Activated T-cell treated with anti-CD3 and anti-CD28 coated beads, Interleukin-2, amount 50 U/mL, for 48 hours (primary cell): Measurements from ENCODE around the gene ASZ1.
"Not testable (repeated sequence)": the region's sequence is repeated elsewhere in the genome, so short reads cannot be mapped to it uniquely, and the experiment has no call there.

Source experiments
- DNase-seq, 2 experiments: peaks; one replicate each; pipeline ENCODE4 v3.0.0-alpha.2; 2020

Gene ASZ1, protein sequence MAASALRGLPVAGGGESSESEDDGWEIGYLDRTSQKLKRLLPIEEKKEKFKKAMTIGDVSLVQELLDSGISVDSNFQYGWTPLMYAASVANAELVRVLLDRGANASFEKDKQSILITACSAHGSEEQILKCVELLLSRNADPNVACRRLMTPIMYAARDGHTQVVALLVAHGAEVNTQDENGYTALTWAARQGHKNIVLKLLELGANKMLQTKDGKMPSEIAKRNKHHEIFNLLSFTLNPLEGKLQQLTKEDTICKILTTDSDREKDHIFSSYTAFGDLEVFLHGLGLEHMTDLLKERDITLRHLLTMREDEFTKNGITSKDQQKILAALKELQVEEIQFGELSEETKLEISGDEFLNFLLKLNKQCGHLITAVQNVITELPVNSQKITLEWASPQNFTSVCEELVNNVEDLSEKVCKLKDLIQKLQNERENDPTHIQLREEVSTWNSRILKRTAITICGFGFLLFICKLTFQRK

DNA sequence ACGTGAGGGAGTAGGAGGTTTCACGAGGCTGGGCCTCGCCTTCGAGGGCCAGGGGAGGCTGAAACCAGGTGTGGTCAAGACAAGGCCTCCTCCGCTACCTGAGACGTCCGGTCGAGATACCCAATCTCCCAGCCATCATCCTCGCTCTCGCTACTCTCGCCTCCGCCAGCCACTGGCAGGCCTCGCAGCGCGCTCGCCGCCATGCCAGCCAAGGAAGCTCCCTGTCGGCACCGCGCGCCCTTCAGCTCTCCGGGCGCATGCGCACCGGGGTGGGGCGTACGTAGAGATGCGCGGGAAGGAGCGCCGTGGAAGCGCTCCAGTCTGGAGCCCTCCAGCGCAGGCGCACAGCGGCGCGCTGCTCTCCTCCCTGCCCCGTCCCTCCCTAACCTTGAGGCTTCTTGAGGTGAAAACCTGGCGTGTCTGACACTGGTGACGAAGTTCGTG, at the start of gene ASZ1:
ASZ1 (minus strand) TSS at position 236 of the 444 bp plus-strand sequence; CDS start at position 203, 33 bp downstream.
- DNase-seq: no peak

DNA sequence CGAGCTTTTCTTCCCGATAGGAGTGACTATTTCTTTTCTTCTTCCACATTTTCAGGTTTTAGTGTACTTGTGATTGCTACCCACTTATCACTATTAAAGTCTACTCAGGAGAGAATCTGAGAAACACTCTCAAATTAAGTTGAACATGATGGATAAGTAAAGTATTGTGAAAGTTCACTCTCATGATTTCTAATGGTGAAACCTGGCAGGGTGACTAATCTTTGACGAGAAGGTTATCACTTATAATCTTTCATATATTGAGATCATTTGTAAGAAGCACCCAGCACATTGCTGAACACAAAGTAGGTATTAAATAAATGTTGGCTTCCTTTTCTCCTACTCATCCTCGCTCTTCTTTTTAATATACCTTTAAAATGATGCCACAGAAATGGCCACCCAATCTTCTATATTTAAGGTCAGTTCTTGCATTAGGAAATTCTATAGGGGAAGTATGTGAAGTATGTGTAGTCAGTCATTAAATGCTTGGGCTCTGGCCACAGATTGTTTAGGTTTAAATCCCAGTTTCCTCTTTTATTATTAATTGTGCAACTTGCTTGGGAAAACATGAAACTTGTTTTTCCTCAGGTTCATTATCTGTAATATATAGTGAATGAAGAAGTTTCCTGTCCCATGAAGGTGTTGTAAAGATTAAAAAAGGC, 49.4 kb upstream of the ASZ1 start:
- DNase-seq: no peak

DNA sequence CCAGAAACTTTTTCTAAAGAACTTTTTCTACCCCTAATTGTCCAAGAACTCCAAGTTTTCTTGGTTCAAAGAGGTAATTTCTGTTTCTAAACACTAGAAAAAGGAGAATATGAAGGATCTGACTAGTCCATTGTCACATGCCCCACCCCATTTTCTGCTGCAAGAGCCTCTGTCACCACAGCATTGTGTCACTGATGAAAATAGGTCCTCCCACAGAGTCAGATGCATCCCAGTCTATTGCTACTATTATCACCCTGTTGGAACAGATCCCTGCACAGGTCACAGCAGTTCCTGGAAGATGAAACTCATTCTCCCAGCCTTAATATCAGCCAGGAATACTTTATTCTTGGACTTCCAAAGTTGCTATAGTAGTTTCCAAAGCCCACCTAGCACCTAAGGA, 45.0 kb upstream of the ASZ1 start:
- DNase-seq: no peak

DNA sequence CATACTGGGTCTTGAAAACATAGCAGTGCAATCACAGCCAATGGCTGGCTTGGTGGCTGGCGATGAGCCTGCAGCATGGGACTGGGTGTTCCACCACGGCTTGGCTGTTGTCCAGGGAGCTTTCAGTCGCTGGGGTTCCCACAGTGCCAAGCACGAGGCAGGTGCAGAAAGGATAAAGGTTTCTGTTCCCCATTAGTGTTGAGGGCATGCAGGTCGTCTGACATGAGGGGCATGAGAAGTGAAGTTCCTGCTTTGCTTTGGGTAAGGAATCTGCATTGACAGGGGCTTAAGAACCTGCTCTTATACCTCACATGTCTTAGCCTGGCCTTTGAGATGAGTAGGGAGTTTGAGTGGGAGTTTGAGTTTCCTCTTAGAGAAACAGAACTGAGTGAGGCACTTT, 43.5 kb upstream of the ASZ1 start:
- DNase-seq: no peak

DNA sequence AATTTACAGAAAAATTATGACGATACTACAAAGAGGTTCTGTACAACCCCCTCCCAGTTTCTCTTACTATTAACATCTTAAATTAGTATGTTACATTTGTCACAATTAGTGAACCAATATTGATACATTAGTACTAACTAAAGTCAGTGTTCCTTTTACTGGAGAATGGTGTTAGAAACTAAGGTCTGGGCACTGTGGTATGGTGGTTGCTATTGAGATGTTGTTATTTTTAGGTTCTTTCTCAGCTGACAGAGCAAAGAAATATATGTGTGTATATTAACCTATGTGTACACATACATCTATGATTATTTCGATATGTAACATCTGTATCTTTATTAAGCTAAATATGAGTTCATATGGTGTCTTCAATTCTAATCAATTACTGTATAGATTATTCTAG, 40.9 kb upstream of the ASZ1 start:
- no peak for DNase-seq

DNA sequence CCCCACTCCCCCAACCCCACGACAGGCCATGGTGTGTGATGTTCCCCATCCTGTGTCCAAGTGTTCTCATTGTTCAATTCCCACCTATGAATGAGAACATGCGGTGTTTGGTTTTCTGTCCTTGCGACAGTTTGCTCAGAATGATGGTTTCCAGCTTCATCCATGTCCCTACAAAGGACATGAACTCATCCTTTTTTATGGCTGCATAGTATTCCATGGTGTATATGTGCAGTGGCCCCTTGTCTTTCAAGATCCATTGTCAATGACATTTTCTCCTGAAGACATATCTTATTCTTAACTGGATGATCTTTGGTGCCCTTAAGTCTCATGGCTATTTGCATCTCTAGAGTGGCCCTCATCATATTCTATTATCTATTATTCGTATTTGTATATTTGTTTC, 33.5 kb upstream of the ASZ1 start:
- not testable (repeated sequence) for DNase-seq

DNA sequence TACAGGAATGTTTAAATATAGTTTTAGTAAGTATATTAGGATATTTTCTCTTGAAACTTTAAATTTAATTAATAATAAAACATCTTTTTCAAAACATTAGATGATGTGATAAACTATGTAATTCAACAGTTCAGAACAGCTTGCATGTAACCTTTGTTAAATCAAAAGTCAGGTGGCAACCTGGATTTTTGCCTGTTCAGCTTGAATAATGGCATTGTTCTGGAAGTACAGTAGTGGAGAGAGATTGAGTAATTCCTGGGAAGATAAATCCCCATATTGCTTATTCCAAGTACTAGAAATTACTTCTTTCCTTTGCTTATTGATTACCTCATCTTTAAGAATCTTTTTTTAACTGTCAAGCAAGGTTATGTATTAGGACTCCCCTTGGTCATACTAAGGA, 32.4 kb upstream of the ASZ1 start:
- DNase-seq: no peak

DNA sequence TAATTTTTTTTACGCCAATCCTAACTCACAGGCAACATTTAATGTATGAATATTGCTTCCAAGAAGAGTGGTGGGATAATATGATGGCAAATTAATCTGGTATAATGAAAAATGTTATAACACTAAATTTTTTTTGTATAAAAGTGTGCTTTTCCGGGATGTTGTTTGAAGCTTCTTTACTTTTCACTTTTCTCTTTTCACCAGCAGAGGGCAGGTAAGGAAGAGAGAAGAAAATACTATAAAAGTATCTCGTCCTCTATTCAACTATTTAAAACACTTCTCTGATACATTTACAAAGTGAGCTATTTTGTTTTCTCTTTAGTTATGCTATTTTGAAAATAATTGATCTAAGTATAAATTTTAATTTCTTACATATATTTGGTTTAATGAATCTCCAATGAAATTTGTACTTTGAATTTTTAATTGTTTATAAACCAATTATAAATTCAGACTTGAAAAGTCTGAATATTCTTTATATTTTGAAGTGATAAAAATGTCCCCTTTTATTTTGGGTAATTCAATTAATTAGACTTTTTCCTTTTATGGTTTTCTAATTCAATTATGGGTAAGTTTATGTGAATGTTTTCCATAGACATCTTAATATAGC, 31.8 kb upstream of the ASZ1 start:
- no peak for DNase-seq

DNA sequence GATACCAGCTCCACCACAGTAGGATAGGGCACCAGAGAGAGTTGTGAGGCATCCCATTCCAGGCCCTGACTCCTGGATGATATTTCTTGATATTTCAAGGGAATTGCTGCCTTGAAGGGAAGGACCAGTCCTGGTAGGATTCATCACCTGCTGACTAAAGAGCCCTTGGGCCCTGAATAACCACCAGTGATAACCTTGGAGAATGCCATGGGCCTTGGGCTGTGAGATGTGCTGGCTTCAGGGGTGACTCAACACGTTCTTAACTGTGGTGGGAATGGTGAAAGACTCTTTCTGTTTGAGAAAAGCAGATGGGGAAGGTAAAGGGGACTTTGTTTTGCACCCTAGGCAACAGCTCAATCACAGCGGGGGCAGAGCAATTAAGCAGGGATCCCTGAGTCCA, 21.4 kb upstream of the ASZ1 start:
- DNase-seq: no peak

DNA sequence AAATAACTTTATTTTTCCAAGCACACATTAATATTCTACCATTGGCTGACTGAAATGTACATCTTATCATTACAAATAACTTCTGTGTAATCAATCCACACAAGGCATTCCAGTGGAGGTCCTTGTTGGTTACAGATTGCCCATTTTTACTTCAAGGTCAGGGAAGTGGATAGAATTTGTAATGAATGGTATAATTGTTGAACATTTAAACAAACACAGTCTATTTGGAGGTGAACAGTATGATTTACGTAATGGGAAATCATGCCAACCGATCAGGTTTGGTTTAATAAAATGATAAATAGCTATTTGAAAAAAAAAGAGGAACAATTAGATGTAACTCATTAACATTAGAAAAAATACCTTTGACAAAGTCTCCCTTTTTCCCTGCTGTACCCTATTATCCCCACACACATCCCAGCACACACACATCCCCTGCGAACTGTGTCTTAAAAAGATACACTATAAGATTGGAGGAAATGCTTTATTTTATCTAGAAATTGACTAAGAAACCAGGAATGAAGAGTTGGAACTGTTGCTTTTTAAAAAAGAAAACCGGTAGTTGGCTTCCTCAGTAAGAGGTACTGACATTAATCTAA, 19.0 kb upstream of the ASZ1 start:
- no peak for DNase-seq

DNA sequence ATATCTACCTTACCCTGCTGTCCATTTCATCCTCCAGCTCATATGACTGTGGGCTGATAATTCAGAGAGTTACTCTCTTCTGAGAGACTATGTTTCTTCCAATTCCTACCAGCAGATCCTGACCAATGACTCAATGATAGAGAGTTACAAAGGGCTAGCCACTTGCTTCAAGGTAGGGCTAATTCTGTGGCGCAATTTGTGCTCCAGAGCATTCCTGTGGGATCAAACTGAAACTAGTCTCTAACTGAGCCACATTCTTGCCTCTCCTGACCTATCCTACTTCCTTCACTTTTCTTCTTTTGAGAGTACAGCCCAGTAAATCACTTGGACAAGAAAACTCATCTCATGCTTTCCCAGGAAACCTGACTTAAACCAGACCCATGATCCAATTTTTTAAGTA, 17.9 kb upstream of the ASZ1 start:
- DNase-seq: no peak

DNA sequence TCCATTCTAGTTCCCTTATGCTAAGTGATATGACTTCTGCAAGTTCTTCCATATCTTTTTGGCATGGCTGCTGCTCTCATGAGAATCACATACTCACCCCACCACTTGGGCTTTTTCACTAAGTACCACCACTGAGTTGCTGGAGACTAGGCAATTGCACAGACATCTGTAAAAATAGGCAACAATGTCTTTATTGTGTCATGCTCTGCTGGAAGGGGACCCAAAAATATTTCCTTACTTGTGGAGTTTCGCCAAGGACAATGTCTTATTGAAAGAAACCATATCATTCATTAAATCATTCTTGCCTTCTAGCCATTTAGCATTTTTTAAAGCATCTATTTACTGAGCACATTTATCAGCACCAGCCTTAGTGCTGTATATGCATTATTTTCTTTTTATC, 17.4 kb upstream of the ASZ1 start:
- DNase-seq: no peak

DNA sequence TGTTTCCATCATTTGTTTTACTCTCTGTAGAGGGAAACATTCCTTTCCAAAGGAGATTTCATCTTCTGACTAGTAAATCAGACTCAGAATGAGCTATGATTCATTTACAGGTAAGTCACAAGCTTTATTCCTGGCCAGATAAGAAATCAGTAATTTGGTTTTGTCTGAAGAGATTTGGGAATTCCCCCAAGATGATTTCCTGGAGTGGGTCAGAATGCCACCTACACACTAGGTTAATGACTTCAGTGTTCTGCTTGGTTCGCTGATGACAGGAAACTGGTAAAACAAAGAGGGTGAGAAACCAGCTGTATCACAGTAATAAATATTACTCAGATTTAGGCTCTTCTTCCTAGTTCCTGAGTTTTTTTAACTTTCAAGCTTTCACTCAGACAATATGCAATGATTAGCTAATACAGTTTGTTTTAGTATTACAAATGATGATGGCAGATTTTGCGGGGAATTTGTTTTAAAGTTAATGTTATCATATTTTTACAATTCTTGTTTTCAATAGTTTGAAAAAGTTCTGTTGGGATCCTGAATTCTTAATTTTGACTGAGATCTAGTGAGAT, 8.3 kb upstream of the ASZ1 start:
- no peak for DNase-seq

DNA sequence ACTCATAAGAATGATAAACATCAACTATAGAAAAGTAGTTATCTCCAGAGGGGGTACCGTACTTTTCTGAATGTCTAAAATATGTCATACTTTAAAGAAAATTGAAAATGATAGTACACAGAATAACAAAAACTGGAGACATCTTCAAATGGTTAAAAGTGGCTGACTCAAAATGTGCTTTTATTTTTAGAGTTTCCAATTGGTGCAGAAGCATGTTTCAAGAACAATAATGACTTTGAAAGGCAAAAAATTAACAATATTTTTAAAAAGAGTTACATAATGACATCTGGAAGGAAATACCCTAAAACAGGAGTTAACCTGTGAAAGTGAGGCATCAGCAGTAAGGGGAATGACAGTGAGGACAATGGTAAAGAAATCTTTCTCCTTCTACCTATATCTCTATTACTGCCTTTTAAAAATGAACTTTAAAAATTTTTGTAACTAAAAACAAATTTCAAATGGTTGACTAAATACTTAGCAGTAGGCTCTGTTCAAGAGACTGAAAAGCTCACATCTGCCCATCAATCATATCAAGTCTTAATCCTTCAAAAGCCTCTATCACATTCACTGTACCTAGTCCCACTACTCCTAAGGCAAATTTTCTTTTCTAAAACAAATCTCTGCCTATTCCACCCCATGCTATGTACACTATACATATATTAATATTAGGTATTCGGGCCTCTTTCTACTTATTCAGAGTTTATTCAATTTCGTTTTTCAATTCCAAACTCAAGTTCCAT, 3.0 kb downstream of the ASZ1 start:
- DNase-seq: no peak

DNA sequence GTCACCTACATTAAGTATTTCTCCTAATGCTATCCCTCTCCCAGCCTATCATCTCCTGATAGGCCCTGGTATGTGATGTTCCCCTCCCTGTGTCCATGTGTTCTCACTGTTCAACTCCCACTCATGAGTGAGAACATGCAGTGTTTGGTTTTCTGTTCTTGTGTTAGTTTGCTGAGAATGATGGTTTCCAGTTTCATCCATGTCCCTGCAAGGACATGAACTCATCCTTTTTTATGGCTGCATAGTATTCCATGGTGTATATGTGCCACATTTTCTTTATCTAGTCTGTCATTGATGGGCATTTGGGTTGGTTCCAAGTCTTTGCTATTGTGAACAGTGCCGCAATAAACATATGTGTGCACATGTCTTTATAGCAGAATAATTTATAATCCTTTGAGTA, 12.7 kb downstream of the ASZ1 start:
- DNase-seq: not testable (repeated sequence)

DNA sequence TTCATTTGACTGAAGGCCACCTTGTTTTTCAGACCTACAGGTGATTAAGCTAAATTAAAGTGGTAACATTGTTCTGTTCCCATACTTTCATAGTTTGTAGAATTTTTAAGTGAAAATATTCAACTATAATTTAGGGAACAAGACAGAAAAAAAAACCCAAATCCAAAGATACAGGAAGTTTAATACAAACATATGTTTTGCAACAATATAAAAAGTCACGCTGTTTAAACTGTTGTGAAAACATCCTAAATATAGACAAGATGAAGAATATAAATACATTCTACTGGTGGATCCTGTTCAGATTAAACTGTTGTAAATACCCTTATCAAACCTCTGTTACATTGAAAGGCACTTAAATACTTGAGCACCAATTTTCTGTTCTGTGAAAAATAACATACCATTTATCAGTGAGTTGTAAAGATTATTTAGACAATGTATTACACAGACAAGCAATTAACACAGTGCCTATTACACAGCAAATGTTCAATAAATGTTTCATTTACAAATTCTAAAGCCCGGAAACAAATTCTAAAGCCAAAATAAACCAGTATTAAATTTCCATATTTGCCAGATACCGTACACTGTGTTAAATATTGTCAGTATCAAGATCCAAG, 14.2 kb downstream of the ASZ1 start:
- DNase-seq: no peak

DNA sequence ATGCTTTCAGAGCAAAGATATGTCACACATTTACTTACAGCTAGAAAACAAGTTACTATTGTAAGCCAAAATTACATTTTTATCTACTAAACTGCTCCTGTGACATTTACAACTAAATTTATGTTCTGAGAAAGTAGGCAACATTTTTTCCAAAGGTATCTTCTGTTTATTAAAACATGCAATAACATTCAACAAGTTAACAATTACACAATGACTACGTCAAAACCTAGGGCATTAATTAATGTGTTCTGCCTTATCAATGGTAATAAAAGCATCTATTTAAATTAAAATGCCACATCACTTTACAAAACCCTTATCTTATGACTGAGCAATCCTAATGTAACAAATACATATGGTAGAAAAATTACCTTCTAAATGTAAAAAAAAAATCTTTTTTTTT, 14.9 kb downstream of the ASZ1 start:
- DNase-seq: no peak

DNA sequence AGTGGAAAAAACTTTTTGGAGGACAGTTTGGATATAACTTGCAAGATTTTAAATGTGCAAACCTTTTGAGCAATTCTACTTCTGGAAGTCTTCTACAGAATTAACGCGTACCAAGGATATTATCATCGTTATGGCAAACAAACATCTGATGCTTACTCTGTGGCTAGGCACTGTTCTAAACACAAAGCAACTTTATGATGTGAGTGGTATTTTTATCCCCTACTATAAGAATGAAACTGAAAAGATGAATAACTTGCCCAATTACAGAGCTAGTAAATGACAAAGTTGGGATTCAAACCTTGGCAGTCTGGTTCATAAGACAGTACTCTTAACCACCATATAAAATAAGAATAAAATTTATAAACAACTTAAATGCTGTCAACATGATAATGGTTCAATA, 15.8 kb downstream of the ASZ1 start:
- no peak for DNase-seq

DNA sequence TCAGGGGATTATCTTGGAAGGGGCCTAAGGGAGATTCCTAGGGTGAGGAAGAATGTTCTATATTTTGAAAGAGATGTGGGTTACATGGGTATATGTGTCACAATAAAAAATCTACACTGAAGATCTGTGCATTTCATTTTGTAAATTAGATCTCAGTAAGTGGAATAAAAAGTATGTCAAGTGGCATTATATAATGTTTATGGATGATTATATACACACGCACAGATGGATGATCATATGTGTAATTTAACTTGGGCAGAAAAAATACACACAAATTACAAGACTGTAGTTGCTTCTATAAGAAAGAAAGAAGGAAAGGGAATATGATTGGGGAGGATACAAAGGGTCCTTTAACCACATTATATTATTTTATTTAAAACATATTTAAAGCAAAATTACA, 18.5 kb downstream of the ASZ1 start:
- DNase-seq: no peak

DNA sequence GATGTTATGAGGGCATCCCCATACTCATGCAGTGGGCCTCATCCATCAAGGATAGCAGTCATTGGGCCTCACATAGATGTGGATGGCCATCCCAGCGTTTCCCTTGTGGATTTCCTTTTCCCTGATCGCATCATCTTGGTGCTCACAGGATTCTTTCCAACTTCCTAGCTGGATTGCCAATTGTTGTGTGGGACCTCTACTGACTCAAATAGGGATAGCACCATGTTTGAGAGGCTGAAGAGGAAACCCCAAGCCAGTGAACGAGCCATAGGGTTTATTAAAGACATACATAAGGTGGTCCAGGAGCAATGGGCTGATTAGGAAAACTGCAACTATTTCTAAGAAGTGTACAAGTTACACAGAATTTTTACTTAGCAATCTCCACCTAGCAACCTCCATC, 21.8 kb downstream of the ASZ1 start:
- no peak for DNase-seq

DNA sequence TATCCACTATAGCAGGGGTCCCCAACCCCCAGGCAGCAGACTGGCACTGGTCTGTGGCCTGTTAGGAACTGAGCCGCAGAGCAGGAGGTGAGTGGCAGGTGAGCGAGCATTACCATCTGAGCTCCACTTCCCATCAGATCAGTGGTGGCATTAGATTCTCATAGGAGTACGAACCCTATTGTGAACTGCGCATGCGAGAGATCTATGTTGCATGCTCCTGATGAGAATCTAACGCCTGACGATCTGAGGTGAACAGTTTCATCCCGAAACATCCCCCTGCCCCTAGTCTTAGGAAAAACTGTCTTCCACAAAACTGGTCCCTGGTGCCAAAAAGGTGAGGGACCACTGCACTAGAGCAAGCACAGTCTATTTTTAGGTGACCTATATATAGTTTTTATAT, 23.6 kb downstream of the ASZ1 start:
- no peak for DNase-seq

DNA sequence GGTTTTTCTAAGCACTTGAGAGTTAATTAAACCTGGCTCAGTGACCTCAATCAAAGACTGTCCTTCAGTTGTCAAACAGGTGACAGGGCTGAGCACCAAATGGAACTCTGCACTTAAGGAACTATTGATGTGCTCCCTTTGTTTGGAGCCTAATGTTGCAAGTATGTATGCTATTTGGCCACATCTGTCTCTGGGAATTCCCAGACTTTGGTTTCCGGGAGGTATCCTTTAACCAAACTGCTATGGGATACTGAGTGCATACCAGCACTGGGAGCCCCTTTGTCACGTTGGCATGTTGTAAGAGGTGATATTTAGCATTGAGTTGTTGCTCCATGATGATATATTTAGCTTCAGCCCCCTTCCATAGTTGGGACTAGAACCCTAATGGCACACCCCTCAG, 25.2 kb downstream of the ASZ1 start:
- no peak for DNase-seq
